Panc1 (cell line): ENCODE results near the gene NR5A1. TPM values are rescaled to one million over a fixed set of nuclear protein-coding genes. Genes with fewer than 3 reads are reported as not detected.

Experiments used
- ATAC-seq: fragments of 200-7000 bp; cut with Tn5 transposase; 2 replicates; pipeline ENCODE4 v1.9.1; 2020; ENCODE audit warnings: mild to moderate bottlenecking, moderate library complexity
- BruUV-seq: library from RNA; stranded (reverse); fragments of 400-500 nt; replicated peaks from 2 replicates; lab custom pipeline; 2021; lab: Mats Ljungman, UMichigan
- CTCF ChIA-PET: fragments of 300-600 bp; sonication (Branson Sonifier 250); formaldehyde crosslinking; loops from one replicate; lab custom pipeline; 2022; ENCODE audit warnings: antibody characterized with exemption; lab: Charles Lee
- POLR2A ChIA-PET: fragments of 300-600 bp; sonication (Branson Sonifier 250); formaldehyde crosslinking; loops from one replicate; lab custom pipeline; 2022; ENCODE audit warnings: antibody characterized with exemption; lab: Charles Lee
- DNase-seq: peaks from one replicate; pipeline ENCODE4 v3.0.0-alpha.2; 2010; ENCODE audit warnings: low read depth, low spot score
- H3K27ac ChIP-seq: 2 replicates; pipeline ENCODE4 v1.5.1; 2011; ENCODE audit warnings: mild to moderate bottlenecking, low read length, inconsistent platforms
- H3K27me3 ChIP-seq: fragments of 200-500 bp; sonication (Bioruptor generic); 2 replicates; pipeline ENCODE4 v1.6.0; 2014; ENCODE audit warnings: low read length, inconsistent platforms; ENCODE audit not compliant: control insufficient read depth, insufficient read depth
- H3K36me3 ChIP-seq: fragments of 200-500 bp; sonication (Bioruptor generic); 2 replicates; pipeline ENCODE4 v1.5.1; 2014; ENCODE audit warnings: inconsistent platforms, mild to moderate bottlenecking, low read length, moderate library complexity; ENCODE audit not compliant: control insufficient read depth, insufficient read depth
- H3K4me1 ChIP-seq: 2 replicates; pipeline ENCODE4 v1.5.1; 2011; ENCODE audit warnings: inconsistent platforms, mild to moderate bottlenecking, low read length, moderate library complexity; ENCODE audit not compliant: control insufficient read depth, insufficient read depth
- H3K4me3 ChIP-seq, 2 experiments: 2 replicates each; pipeline ENCODE4 v1.5.1; 2011 to 2012; ENCODE audit warnings: low read depth in 2 of 2, low read length in 2 of 2, mild to moderate bottlenecking in 2 of 2, inconsistent platforms in 1 of 2, moderate library complexity in 1 of 2
- H3K9me3 ChIP-seq: fragments of 200-500 bp; sonication (Bioruptor generic); 2 replicates; pipeline ENCODE4 v1.5.1; 2014; ENCODE audit warnings: low read depth, mild to moderate bottlenecking, inconsistent platforms, low read length, moderate library complexity; ENCODE audit not compliant: control insufficient read depth, insufficient read depth
- POLR2AphosphoS5 ChIP-seq: IDR thresholded peaks from 2 replicates; pipeline ENCODE4 v1.6.1; 2012; ENCODE audit warnings: mild to moderate bottlenecking, low read depth, low read length, moderate library complexity
- REST ChIP-seq, 2 experiments: IDR thresholded peaks; 2 replicates each; pipeline ENCODE4 v1.6.1; 2011 to 2012; ENCODE audit warnings: low read depth in 2 of 2, control low read depth in 1 of 2, low read length in 1 of 2, mild to moderate bottlenecking in 1 of 2, moderate library complexity in 1 of 2; ENCODE audit not compliant: insufficient read depth in 1 of 2
- SIN3A ChIP-seq: IDR thresholded peaks from 2 replicates; pipeline ENCODE4 v1.6.1; 2012; ENCODE audit warnings: low read depth, mild to moderate bottlenecking, low read length, moderate library complexity, borderline replicate concordance; ENCODE audit not compliant: insufficient read depth
- TCF7L2 ChIP-seq: IDR thresholded peaks from 2 replicates; pipeline ENCODE4 v1.6.1; 2011; ENCODE audit warnings: mild to moderate bottlenecking, low read depth, low read length, inconsistent platforms
- in situ Hi-C: cut with HindIII; loops from 2 replicates; pipeline ENCODE4 v1.10.0; 2016; ENCODE audit warnings: low sequenced_read_pairs, low pct_unique_long_range_greater_than_20kb
- intact Hi-C: fragments of 100-400 bp; cut with micrococcal nuclease; formaldehyde crosslinking; loops from one replicate; pipeline ENCODE4 v1.10.0; 2022; ENCODE audit not compliant: unreplicated experiment
- total RNA-seq: library from RNA; stranded (reverse); gene quantifications from one replicate; pipeline ENCODE4 v1.2.1, GENCODE V29; 2021; ENCODE audit not compliant: unreplicated experiment
- TF ChIP-seq, protein P1 (sequence below): fragments of 450-650 bp; IDR thresholded peaks from 2 replicates; pipeline ENCODE4 v1.5.1; 2017; ENCODE audit warnings: mild to moderate bottlenecking

Gene NR5A1
- total RNA-seq, 1 experiment from 2014 or later = 2.5 TPM

DNA sequence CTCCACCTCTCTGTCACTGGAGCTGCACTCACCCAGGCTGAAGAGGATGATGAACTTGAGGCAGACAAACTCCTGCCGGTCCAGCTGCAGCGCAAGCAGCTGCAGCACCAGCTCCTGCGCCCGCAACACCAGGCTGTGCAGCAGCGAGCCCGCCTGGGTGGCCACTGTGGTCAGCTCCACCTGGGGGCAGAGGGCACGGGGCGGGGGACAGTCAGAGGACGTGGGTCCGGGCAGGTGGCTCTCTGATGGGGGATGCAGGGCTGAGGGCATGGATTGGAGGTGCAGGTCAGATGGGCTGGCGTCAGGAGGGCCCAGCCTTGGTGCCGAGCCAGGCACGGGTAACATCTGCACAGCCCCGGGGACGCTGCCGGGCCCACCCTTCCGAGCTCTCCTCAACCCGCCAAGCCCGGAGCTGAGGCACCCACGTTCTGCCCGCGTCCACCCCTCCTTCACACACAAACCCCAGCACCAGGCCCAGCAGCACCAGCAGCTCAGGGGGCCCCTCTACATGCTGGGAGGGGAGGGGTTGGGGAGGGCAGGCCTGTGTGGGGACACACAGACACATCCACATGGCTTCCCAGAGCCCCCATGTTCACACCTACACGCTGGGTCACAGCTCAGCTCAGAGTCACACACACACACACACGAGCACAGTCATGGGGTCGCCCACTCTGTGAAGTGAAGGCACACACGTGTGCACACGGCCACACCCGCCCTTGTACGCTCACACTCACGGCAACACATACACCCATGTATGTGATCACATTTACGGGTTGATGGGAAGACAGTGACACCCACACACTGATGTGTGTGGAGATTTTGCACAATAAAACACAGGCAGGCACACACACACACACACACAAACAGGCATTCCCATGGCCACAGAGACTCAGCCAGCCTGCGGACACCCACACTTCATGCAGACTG is 15.9 kb downstream of the NR5A1 start:
- BruUV-seq = no TSS peak
- Histone ChIP-seq H3K27me3 (no peaks in the 10 kb centered on the region), H3K27ac (no peak overlapping the region), H3K4me3 (no peak overlapping the region), H3K4me1 (no peaks in the 10 kb centered on the region), H3K36me3 (no peaks in the 10 kb centered on the region), H3K9me3 (no peaks in the 10 kb centered on the region)
- ChIA-PET CTCF (no interaction called here), POLR2A (interaction anchor here (0.5 to 0.6 kb wide), 2 partner anchors 11 to 121 kb away, joined by 4 read pairs; no protein-coding TSS in a partner anchor)
- intact Hi-C loops (no loop called here), in situ Hi-C loops (no loop called here)
- no peak for ATAC-seq
- TF ChIP-seq REST (IDR thresholded peaks at IDR 0.05; ENCODE audit: insufficient read depth in 1 of 2, low read depth in 2 of 2, low read length in 1 of 2) = no peak
- no peak for DNase-seq

DNA sequence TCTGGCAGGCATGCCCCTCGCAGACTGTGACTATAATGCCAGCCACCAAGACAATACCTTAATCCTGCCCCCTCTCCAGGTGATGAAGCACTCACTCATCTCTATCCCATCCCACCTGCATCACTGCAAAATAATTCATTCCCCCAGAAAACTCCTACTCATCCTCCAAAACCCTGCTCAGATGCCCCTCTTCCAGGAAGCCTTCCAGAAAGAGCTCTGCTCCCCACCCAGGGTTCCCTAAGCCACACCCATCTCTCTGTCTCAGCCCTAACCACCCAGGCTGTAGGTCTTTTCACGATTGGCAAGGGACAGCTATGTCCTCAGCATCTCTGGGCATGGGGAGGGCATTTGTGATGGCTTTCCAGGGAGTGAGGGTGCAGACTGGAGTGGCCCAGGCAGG is 17.2 kb downstream of the NR5A1 start:
- TF ChIP-seq SIN3A = no peak
- no peak for TF ChIP-seq POLR2AphosphoS5
- no peak for TF ChIP-seq TCF7L2
- TF ChIP-seq, protein P1, sequence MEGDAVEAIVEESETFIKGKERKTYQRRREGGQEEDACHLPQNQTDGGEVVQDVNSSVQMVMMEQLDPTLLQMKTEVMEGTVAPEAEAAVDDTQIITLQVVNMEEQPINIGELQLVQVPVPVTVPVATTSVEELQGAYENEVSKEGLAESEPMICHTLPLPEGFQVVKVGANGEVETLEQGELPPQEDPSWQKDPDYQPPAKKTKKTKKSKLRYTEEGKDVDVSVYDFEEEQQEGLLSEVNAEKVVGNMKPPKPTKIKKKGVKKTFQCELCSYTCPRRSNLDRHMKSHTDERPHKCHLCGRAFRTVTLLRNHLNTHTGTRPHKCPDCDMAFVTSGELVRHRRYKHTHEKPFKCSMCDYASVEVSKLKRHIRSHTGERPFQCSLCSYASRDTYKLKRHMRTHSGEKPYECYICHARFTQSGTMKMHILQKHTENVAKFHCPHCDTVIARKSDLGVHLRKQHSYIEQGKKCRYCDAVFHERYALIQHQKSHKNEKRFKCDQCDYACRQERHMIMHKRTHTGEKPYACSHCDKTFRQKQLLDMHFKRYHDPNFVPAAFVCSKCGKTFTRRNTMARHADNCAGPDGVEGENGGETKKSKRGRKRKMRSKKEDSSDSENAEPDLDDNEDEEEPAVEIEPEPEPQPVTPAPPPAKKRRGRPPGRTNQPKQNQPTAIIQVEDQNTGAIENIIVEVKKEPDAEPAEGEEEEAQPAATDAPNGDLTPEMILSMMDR = no peak
- no peak for TF ChIP-seq REST (IDR thresholded peaks at IDR 0.05; ENCODE audit: insufficient read depth in 1 of 2, low read depth in 2 of 2, low read length in 1 of 2)
- DNase-seq (no peak), ATAC-seq (no peak)
- no peaks in the 10 kb centered on the region for H3K36me3 ChIP-seq
- no peaks in the 10 kb centered on the region for H3K9me3 ChIP-seq
- H3K27ac ChIP-seq = no peak overlapping the region
- H3K4me1 ChIP-seq = no peaks in the 10 kb centered on the region
- no peaks in the 10 kb centered on the region for H3K27me3 ChIP-seq
- BruUV-seq = no TSS peak
- CTCF ChIA-PET = no interaction called here
- H3K4me3 ChIP-seq = no peak overlapping the region
- POLR2A ChIA-PET = no interaction called here
- in situ Hi-C loops (no loop called here), intact Hi-C loops (no loop called here)
